HG02840 (cell line): ENCODE measurements around the gene OR9A2.

ENCODE experiments used
- ATAC-seq: cut with Tn5 transposase; IDR thresholded peaks from one replicate; pipeline ENCODE4 v1.9.1; 2021; ENCODE audit warnings: mild to moderate bottlenecking, moderate library complexity, moderate number of reproducible peaks; ENCODE audit not compliant: unreplicated experiment, low FRiP score

The OR9A2 gene

GRCh38 chr7:143027032-143027431 lies at the start of gene OR9A2:
OR9A2 (minus strand) TSS chr7:143027132; CDS start chr7:143027132, 0 bp downstream.
- ATAC-seq, result no peak

GRCh38 chr7:143074141-143074540 lies 47.2 kb upstream of the OR9A2 start:
- no peak for ATAC-seq

- no peak for ATAC-seq
Measured at GRCh38 chr7:143073556-143073955, 46.6 kb upstream of the OR9A2 start.

- ATAC-seq, result no peak
Measured at GRCh38 chr7:143069912-143070500, 43.1 kb upstream of the OR9A2 start.

GRCh38 chr7:143068446-143068845 lies 41.5 kb upstream of the OR9A2 start:
- no peak for ATAC-seq

GRCh38 chr7:143063741-143064140 lies 36.8 kb upstream of the OR9A2 start:
- no peak for ATAC-seq

GRCh38 chr7:143055754-143056153 lies 28.8 kb upstream of the OR9A2 start:
- ATAC-seq, result no peak

- ATAC-seq, result no peak
Measured at GRCh38 chr7:143054621-143055020, 27.7 kb upstream of the OR9A2 start.

GRCh38 chr7:143052041-143052440 lies 25.1 kb upstream of the OR9A2 start, which contains the start of gene OR6V1:
OR6V1 (plus strand) TSS chr7:143052341; CDS start chr7:143052341, 0 bp downstream.
- ATAC-seq, result no peak

- no peak for ATAC-seq
Measured at GRCh38 chr7:143050931-143051330, 24.0 kb upstream of the OR9A2 start.

GRCh38 chr7:143049362-143049761 lies 22.4 kb upstream of the OR9A2 start:
- ATAC-seq, result no peak

GRCh38 chr7:143048827-143049226 lies 21.9 kb upstream of the OR9A2 start:
- no peak for ATAC-seq

- ATAC-seq, result no peak
Measured at GRCh38 chr7:143047326-143047725, 20.4 kb upstream of the OR9A2 start.

- no peak for ATAC-seq
Measured at GRCh38 chr7:143046426-143046851, 19.5 kb upstream of the OR9A2 start.

- ATAC-seq, result no peak
Measured at GRCh38 chr7:143043391-143043790, 16.5 kb upstream of the OR9A2 start.

GRCh38 chr7:143042790-143043271 lies 15.9 kb upstream of the OR9A2 start:
- ATAC-seq, result no peak

- ATAC-seq, result no peak
Measured at GRCh38 chr7:143042159-143042789, 15.3 kb upstream of the OR9A2 start.

- ATAC-seq, result no peak
Measured at GRCh38 chr7:143041346-143041745, 14.4 kb upstream of the OR9A2 start.

GRCh38 chr7:143040209-143040715 lies 13.3 kb upstream of the OR9A2 start:
- ATAC-seq, result no peak

- ATAC-seq, result no peak
Measured at GRCh38 chr7:143038635-143039034, 11.7 kb upstream of the OR9A2 start.

- ATAC-seq, result no peak
Measured at GRCh38 chr7:143027683-143028082, 751 bp upstream of the OR9A2 start.

GRCh38 chr7:143025371-143025770 lies 1.6 kb downstream of the OR9A2 start:
- no peak for ATAC-seq
